ENCODE data around the gene AMTN.

Gene AMTN

DNA sequence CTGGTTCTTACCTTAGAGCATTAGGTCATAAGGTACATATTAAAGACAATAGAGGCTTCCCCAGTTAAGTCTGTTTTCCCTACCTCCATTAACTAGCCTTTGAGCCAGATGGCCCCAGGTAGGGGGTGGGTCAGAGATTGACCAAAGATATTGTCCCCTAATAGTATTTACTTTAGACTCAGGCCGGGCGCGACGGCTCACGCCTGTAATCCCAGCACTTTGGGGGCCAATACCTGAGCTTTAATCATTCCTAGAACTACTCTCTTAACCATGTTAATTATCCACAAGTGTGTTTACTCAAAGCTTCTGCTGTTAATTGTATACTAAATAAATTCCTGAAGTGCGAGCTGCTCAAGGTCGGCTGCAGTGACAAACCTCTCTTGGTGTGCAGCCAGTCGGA lies 45.7 kb downstream of the AMTN start:
- no peak for DNase-seq (ENCODE audit: low spot score)

DNA sequence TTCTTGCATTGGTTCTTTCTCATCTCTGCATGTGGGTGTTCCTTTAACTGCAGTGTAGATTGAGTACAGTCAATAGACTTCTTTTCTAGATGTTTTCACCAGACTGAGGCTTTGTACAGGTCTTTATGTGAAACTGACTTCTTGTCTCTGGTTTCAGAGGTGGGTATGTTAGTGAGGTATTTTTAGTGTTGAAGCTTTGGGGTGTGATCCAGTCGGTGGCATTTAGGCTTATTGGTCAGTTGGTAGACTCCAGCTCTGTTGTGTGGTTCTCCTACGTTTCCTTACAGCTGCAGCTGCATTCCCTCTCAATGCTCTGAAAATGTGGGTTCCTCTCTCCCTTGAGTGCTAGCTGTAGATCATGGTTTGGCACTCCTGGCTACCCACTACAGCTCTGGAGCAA lies 52.4 kb downstream of the AMTN start:
- DNase-seq (ENCODE audit: low spot score), result no peak

DNA sequence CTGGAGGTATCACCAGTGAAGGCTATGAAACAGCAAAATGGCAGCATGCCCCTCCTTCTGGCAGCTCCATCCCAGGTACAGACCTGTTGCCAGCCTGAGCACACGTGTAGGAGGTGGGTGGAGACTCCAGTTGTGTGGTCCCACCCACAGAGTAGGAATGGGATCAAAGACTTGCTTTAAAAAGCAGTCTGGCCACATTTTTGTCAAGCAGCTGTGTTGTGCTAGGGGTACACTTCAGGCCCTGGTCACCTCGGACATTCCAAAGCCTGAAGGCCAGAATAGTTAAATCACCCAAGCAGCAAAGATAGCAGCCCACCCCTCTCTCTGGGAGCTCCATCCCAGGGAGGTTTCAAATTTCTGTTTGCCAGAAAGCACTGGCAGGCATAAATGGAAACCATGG lies 53.4 kb downstream of the AMTN start:
- DNase-seq (ENCODE audit: low spot score), result no peak

DNA sequence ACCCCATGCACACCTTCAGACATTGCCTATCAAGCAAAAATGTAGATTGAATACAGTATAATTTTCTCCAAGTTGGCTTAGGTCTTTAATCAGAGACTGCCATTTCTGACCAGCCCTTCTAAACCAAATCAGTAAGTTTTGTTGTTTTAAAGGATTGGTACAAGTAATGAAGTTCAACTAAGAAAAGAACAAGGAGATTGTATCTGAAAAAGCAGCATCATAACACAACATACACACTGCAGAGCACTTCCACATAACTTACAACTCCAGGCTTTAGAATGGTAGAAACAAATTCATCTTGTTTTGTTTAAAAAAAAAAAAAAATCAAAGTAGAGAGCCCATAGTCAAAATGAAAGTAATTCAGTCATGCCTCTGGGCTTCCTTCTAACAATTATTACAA lies 57.6 kb downstream of the AMTN start:
- no peak for DNase-seq (ENCODE audit: low spot score)

DNA sequence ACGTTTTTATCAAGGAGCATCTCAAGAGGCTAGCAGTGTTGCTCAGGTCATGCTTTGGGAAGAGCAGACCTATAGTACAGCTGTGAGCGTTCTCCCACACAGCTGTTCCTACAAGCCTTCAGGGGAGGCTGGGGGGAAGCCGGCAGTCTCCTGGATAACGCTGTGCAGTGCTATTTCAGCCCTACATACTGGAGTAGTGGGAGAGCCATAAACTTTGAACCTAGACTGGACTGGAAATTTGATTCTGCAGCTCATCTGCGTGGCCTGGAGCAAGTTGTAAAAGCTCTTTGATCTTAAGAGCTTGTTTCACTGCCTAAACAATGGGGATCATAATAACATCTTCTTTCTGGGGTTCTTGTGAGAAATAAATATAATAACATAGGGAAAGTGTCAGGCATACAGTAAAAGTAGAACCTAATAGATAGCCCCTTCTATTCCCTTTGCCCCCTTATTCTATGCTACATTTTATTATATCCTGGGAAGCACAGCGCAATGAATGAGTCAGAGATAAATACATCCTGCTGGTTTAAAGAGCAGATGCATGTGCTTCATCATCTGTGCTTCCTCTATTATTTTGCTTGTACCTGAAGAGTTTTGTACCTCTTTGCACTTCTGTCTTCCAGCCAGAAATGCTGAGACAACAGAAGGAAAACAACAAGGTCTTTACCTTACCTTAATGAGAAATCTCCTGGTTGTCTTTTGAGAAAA lies 59.0 kb downstream of the AMTN start:
- DNase-seq (ENCODE audit: low spot score), result no peak

DNA sequence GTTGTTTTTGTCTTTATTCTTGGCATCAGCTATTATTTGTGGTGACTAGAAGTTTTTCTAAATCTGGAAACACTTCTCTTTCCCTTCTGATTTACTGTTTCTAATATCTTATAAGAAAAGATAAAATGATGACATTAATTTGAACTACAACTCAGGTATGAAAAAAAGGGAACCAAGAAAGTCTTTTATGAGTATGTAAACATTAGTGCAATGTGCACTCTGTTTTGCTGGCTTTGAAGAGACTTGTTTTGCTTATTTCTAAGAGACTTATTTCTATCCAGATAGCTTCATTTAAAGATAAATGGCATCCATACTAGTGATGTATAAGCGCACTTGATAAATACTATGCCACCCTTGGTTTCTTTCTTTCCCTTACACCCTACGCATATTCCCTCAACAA lies 63.6 kb downstream of the AMTN start:
- no peak for DNase-seq (ENCODE audit: low spot score)

All from activated CD4-positive, alpha-beta T cell treated with anti-CD3 and anti-CD28 coated beads, Interleukin-2, Interleukin-4, amounts not matched to agents 100 ng/mL and 50 ng/mL, durations not matched to agents 16 hours and 8 hours (primary cell).